Measurements from ENCODE around the gene MAP3K10.
A peak's percentile ranks its signal among the peaks of the same experiment; 100 is the strongest.

The MAP3K10 gene

DNA sequence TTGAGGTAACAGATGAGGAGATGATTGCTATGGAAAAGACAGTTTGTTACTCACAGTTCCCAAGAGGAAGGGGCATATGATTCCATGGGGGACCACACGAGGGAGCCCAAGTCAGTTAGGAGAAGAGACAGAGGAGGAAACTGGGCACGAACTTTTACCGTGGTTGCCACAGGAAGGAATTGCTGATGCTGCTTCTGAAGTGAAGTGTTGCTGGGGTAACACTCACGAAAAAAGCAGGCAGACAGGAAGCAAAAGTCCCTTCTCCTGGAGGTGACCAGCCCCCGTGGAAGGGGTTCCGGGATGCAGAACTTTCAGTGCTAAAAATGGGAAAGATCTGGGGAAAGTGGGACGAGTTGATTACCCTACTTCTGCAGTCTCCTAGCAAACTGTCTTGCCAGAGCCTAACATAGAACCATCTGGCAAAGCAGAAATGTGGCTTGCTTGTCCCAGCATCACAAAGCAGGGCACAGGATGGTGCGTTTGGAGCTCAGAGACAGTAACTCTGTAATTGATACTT, 35.4 kb upstream of the MAP3K10 start (continued):
- TF ChIP-seq ZNF777 (tag by site-specific recombination; IDR thresholded peaks at IDR 0.05; ENCODE audit: borderline replicate concordance) (no peak), KLF9 (tag by site-specific recombination; IDR thresholded peaks at IDR 0.05; ENCODE audit: low read depth) (no peak), KLF16 (tag by site-specific recombination; IDR thresholded peaks at IDR 0.05) (no peak), ZNF37A (tag by site-specific recombination; IDR thresholded peaks at IDR 0.05) (no peak), ZIC2 (tag by site-specific recombination; IDR thresholded peaks at IDR 0.05) (no peak), SCRT1 (tag by site-specific recombination; IDR thresholded peaks at IDR 0.05; ENCODE audit: borderline replicate concordance) (no peak), ZNF791 (tag by site-specific recombination; IDR thresholded peaks at IDR 0.05) (no peak), ZNF654 (tag by site-specific recombination; IDR thresholded peaks at IDR 0.05; ENCODE audit: low read depth) (peak; percentile 74), ZXDB (tag by site-specific recombination; IDR thresholded peaks at IDR 0.05) (no peak), ZNF626 (tag by site-specific recombination; IDR thresholded peaks at IDR 0.05) (no peak)
- TF ChIP-seq, protein P1, sequence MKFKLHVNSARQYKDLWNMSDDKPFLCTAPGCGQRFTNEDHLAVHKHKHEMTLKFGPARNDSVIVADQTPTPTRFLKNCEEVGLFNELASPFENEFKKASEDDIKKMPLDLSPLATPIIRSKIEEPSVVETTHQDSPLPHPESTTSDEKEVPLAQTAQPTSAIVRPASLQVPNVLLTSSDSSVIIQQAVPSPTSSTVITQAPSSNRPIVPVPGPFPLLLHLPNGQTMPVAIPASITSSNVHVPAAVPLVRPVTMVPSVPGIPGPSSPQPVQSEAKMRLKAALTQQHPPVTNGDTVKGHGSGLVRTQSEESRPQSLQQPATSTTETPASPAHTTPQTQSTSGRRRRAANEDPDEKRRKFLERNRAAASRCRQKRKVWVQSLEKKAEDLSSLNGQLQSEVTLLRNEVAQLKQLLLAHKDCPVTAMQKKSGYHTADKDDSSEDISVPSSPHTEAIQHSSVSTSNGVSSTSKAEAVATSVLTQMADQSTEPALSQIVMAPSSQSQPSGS (tag by site-specific recombination; IDR thresholded peaks at IDR 0.05; ENCODE audit: low read depth), result no peak
- TF ChIP-seq, protein P2, sequence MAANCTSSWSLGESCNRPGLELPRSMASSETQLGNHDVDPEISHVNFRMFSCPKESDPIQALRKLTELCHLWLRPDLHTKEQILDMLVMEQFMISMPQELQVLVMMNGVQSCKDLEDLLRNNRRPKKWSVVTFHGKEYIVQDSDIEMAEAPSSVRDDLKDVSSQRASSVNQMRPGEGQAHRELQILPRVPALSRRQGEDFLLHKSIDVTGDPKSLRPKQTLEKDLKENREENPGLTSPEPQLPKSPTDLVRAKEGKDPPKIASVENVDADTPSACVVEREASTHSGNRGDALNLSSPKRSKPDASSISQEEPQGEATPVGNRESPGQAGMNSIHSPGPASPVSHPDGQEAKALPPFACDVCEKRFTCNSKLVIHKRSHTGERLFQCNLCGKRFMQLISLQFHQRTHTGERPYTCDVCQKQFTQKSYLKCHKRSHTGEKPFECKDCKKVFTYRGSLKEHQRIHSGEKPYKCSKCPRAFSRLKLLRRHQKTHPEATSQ (tag by site-specific recombination; IDR thresholded peaks at IDR 0.05), result no peak

DNA sequence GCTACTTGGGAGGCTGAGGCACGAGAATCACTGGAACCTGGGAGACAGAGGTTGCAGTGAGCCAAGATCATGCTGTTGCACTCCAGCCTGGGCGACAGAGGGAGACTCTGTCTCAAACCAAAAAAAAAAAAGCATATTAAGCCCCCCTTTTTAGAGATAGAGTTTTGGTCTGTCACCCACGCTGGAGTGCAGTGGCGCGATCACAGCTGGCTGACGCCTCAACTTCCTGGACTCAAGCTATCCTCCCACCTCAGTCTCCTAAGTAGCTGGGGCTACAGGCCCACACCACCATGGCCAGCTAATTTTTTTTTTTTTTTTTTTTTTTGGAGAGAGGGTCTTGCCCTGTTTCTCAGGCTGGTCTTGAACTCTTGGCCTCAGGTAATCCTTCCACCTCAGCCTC, 34.2 kb upstream of the MAP3K10 start:
- no peak overlapping the region for H3K27ac ChIP-seq (ENCODE audit: extremely low read depth, low read depth, low read length)
- POLR2A ChIA-PET, result no interaction called here
- peaks cover 0 to 6% of the 10 kb centered on the region in 2 experiments; a peak in 1 of 3 replicates for H3K36me3 ChIP-seq (ENCODE audit: control insufficient read depth in 2 of 2, insufficient read depth in 1 of 2, low read length in 2 of 2)
- no peaks in the 10 kb centered on the region for H3K9me3 ChIP-seq (ENCODE audit: control insufficient read depth, insufficient read depth, low read depth, low read length)
- H3K4me3 ChIP-seq (ENCODE audit: low read depth, low read length), result no peak overlapping the region
- H3K4me1 ChIP-seq (ENCODE audit: control insufficient read depth, insufficient read depth, low read length), result no peaks in the 10 kb centered on the region
- CTCF ChIA-PET, result interaction anchor here (0.6 to 7.8 kb wide), 9 partner anchors 8 to 1571 kb away, joined by 3 to 58 read pairs (median 5); no protein-coding TSS in a partner anchor
- TF ChIP-seq ZNF121 (tag by site-specific recombination; IDR thresholded peaks at IDR 0.05) (no peak), ZNF610 (tag by site-specific recombination; IDR thresholded peaks at IDR 0.05; ENCODE audit: borderline replicate concordance) (no peak), ZBTB7A (tag by site-specific recombination; IDR thresholded peaks at IDR 0.05; ENCODE audit: low read depth) (no peak), ZNF302 (tag by site-specific recombination; IDR thresholded peaks at IDR 0.05; ENCODE audit: low read depth) (no peak), ZNF670 (tag by site-specific recombination; IDR thresholded peaks at IDR 0.05; ENCODE audit: low read depth) (no peak)
- TF ChIP-seq, protein P3, sequence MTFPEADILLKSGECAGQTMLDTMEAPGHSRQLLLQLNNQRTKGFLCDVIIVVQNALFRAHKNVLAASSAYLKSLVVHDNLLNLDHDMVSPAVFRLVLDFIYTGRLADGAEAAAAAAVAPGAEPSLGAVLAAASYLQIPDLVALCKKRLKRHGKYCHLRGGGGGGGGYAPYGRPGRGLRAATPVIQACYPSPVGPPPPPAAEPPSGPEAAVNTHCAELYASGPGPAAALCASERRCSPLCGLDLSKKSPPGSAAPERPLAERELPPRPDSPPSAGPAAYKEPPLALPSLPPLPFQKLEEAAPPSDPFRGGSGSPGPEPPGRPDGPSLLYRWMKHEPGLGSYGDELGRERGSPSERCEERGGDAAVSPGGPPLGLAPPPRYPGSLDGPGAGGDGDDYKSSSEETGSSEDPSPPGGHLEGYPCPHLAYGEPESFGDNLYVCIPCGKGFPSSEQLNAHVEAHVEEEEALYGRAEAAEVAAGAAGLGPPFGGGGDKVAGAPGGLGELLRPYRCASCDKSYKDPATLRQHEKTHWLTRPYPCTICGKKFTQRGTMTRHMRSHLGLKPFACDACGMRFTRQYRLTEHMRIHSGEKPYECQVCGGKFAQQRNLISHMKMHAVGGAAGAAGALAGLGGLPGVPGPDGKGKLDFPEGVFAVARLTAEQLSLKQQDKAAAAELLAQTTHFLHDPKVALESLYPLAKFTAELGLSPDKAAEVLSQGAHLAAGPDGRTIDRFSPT (tag by site-specific recombination; IDR thresholded peaks at IDR 0.05), result no peak
- TF ChIP-seq, protein P4, sequence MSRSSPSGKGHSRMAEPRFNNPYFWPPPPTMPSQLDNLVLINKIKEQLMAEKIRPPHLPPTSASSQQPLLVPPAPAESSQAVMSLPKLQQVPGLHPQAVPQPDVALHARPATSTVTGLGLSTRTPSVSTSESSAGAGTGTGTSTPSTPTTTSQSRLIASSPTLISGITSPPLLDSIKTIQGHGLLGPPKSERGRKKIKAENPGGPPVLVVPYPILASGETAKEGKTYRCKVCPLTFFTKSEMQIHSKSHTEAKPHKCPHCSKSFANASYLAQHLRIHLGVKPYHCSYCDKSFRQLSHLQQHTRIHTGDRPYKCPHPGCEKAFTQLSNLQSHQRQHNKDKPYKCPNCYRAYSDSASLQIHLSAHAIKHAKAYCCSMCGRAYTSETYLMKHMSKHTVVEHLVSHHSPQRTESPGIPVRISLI (tag by site-specific recombination; IDR thresholded peaks at IDR 0.05), result 0 out of 2 replicates have a peak, but pooled peaks have one; percentile 20
